ENCODE results near the gene P4HB.

Gene P4HB

DNA sequence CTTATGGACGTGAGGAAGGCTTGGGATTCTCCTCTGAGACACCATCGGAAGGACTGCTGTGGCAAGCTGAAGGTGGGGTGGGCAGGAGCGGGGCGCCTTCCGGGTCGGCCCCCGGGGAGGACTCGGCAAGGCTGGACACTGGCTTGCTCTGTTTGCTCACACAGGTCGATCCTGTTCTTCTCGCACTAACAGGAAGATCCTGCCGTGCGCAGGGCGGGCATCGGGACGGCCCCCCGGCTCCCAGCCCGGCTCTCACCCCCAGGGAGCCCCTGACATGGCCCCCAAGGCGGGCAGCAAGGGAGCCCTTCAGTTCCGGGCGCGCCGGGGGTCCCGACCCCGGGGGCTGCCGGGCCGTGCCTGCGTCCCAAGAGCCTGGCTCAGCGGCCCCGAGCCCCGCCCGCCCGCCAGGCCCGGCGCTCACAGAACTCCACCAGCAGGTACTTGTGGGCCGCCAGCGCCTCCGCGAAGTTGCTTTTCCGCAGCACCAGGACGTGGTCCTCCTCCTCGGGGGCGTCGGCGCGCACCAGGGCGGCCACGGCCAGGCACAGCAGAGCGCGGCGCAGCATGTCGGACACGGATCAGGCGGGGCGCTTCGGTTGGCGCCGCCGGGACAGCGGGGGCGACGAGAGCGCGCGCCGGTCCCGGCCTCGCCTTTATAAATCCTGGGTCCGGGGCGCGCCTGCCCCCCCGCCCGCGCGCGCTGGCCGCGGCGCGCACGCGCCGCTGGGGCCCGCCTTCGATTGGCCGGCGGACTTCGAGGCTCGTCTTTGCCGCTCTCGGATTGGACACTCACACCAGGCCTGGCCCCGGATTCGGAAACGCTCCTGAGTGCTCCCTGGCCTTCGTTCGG, at the start of gene P4HB:
P4HB (minus strand) TSS at position 630 of the 850 bp plus-strand sequence; CDS start at position 566, 64 bp downstream.
- FAIRE-seq (no peak), DNase-seq (ENCODE audit: insufficient read length, low spot score) (no peak)

DNA sequence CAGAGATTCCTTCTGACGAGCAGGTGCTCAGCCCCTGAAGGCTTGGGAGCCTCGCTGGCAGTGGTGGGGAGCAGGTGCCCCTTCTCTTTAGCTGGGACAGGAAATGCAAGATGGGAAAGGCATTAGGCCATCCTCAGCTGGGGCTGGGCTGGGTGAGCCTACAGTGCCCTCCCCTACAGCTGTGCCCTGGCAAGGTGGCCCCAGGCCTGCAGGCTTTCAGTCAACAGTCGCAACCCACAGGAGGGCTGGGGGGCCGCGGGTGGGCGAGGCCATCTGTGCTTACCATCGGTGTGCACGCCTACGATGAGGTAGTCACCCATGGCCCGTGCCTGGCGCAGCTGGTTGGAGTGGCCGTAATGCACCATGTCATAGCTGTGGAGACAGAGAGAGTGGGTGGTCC, 48.9 kb upstream of the P4HB start:
- FAIRE-seq (no peak), DNase-seq (ENCODE audit: insufficient read length, low spot score) (no peak)

DNA sequence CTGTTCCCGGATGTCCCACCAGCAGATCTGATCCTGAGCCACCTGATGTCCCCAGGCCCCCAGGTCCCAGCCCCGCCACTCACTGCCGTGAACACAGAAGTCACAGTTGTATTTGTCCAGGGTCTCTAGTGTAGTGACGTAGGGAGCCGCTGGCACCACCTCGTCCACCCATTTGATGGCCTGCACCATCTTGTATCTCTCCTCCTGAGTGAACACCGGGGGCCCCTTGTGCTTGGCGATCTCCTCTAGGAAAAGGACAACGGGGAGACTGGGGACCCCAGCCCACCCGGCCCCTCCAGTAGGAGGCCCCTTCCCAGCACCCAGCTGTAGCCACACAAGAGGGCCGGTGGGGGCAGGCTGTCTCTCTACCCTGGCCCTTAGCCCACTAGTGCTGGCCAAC, 48.5 kb upstream of the P4HB start:
- DNase-seq (ENCODE audit: insufficient read length, low spot score), result no peak
- no peak for FAIRE-seq

DNA sequence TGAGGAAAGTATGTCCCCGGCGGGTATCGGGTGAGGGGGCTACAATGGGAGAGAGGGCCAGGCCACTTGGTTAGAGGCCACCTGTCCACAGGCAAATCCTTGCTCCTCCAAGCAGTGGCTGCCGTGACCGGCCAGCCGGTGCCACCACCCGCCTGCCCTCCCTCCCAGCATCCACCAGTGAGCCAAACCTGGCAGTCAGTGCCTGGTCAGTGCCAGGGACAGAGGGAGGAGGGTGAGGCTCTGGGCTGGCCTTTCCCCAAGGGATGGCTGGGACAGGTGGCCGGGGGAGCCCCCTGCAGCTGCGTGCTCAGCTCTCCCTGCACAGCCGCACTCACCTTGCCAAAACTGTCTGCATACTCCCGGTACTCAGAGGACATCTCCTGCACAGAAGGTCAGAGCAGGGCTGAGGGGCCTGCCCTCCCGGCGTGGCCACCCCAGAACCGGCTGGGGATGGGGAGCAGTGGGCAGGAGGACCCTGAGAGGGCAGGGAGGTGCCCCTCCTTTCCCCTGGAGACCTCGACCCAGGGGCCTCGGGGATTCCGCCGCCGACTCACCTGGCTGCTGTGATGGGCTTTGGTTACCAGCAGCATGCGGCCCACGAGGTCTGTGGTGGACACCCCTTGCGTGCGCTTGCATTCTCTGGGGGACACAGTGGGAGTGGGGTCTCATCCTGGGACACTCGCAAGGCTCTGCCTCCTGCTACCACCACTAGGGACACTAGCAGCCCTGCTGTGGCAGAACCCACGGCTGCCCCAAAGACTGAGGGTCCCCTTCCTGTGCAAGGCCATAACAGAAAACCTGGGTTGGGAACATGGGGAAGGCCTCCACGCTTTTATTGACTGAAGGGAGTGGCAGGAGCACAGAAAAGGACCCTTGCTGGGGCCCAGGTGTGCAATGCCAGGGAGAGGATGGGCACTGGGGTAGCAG, 47.1 kb upstream of the P4HB start:
- DNase-seq (ENCODE audit: insufficient read length, low spot score), result no peak
- FAIRE-seq, result no peak

DNA sequence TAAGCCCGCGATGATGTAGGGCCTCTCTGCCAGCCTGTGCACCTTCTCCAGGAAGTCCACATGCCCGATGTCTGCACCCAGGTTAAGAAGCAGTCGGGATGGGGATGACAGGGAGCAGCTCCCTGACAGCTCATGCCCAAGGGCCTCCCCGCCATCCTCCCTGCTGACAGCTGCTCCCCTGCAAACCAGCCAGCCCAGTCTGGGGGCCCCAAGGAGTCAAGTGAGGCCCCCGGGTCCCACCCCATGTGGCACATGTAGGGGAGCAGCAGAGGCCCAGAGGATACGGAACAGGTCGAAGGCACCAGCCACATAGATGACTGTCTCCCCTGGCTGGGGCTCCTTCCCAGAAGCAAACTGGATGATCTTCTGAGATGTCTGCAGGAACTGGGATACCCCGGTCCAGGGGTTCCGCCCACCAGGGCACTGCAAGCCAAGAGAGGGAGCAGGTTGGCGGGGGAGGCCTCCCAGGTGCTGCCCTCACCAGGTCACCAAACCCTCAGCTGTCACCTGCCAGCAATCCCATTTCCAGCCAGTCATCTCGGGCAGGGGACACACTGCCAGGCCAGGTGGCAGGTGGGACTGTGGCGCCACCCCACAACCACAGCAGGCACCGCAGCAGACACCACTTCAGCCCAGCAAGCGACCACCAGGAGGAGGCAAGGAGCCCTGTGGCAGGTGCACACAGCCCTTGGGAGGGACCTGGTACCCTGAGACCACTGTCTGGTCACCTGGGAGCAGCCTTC, 46.3 kb upstream of the P4HB start:
- FAIRE-seq (no peak), DNase-seq (ENCODE audit: insufficient read length, low spot score) (no peak)

DNA sequence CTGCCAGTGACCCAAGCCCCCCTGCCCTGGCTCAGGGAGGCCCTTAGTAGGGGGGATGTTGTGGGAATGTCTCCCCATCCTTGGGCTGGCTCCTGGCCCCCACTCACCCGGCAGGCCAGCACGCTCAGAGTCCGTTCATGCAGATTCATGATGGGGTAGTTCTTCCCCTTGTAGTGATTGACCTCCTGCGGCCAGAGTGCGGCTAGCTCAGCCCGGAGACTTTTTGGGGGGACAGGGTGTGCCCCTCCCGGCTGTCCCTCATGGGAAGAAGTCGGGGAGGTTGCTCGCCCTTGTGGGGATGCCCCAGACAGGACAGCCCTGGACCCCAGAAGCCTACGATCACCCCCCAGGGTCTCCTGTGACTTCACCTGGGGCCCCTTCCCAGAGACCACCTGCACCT, 45.7 kb upstream of the P4HB start:
- FAIRE-seq (no peak), DNase-seq (ENCODE audit: insufficient read length, low spot score) (no peak)

DNA sequence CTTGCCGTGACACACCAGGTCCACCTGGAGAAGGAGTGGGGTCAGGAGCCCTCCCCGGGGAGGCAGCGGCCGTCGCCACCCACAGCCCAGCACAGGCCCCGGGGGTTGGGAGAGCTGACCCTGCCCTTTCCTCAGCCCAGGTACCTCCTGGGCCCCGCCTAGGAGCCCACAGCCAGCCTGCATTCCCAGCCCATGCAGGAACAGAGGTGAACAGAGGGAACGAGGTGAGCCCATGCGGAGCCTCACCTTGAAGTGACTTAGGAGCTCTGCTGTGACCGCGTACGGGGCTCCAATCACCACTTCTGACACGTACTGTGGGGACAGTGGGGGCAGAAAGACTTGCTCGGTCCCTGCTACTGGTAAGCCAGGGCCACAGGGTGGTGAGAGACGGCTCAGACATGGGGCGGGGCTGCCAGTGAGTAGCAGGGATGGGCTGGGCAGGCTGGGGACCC, 45.1 kb upstream of the P4HB start:
- FAIRE-seq, result no peak
- no peak for DNase-seq (ENCODE audit: insufficient read length, low spot score)

DNA sequence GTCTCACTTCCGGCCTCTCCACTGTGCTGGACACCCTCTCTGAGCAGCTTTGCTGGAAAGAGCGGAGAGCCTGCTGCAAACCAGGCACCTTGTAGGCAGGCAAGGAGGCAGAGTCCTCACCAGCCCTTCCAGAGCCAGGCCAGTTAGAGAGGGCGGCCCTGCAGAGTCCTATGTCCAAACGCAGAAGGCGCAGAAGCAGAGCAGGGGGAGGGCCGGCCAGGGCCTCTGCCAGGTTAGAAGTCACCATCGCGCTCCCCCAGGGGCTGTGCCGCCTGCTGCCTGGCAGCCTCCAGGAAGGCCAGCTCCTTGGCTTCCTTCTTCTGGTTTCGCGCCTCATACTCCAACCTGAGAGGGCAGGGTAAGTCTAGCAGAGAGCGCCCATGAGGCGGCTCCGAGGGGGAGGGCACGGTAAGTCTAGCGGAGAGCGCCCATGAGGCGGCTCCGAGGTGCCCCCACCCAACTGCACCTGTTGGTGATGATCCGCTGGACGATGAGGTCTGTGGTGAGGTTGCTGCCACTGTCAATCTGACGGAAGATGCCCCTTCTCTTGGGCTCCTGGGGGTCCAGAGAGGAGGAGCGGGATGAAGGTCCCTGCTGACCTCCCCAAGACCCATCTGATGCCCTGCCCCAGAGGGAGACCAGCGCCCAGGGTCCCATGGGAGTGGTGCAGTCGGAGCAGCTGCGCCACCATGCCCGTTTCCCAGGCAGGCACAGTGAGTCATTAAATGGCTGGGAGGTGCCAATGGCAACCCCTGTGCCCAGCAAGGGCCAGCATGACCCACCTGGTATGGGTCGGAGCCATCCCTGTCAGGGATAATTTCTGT, 44.5 kb upstream of the P4HB start:
- no peak for FAIRE-seq
- DNase-seq (ENCODE audit: insufficient read length, low spot score), result no peak

DNA sequence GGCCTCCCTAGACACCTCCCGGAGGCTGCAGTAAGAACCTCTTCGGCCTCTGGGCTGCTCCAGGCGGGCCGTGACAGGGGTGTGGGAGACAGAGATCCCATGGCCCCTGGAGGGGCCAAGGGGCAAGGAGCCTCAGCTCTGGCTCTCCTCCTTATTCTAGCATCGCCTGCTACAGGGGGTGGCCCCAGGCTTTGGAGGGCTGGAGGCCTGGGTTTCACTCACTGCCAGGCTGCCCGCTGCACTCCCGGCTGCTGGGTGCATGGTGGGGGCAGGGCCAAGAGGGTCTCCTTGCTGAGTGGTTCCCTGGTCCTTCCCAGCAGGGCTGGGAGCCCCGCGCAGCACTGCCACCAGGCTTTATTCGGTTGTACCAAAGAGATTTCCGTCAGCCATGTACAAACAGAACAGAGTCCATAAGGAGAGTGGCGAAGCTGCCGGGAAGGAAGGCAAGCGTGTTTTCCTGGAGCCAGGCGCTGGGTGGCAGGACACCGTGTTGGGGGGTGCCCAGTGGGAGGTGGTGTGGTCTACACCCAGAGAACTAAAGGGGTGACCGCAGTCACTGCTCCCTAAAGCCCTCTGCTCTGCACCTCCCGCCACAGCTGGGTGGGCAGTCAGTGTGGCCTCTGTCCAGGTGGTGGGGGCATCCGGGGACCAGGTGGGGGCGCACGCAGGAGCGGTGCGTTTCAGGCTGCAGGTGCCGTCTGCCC, 43.7 kb upstream of the P4HB start:
- no peak for FAIRE-seq

DNA sequence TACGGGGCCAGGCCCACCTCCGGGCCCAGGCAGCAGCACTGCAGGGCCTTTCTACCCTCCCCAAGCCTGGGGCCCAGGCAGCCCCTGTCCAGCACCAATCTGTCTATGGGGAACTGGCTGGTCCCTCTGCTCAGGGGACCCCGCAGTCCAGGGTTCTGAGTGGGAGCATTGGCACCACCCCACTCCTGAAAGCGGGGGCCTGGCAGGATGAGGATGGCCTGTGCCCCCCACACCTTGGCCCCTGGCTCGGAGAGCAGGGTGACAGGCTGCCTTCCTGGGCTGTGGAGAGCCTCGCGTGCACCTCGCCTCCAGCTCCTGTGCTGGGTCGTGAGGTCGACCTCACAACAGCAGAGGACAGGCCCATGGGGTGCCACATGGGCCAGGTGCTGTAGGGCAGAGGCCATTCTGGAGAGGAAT, 43.1 kb upstream of the P4HB start:
- FAIRE-seq, result no peak
- no peak for DNase-seq (ENCODE audit: insufficient read length, low spot score)

More for the DNA sequence above, 43.7 kb upstream of the P4HB start:
- DNase-seq (ENCODE audit: insufficient read length, low spot score), result no peak

DNA sequence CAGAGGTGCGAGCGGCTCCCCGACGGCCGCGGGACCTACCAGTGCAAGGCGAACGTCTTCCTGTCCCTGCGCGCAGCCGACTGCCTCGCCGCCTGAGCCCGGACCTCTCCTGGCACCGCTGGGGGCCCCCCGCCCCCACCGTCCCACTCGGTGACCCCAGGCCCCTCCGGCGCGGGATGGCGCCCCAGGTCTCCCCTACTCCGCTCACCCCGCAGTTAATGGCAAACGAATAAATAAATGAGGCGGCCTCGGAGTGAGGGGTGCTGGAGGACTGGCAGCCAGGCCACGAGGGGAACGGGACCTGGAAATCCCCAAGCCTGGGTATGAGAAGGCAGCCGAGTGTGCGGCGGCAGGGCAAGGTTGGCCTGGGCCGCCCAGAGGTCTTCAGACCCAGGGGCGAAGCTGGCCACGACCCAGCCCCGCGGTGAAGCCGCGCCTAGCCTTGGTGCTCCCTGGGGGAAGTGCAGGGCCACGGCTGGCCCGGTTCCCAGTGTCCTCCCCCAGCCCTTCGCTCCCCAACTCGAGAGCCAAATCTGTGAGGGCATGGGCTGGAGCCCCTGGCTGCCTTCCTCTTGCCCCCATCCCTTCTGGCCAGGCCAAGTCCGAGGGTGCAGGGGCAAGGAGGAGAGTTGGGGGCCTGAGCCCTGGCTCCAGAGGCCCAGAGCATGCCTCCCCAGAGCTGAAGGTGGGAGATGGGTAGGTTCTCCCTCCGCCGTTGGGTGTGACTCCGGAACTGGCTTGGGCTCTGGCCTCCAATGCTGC, 42.5 kb upstream of the P4HB start:
- DNase-seq (ENCODE audit: insufficient read length, low spot score), result no peak
- FAIRE-seq, result no peak

DNA sequence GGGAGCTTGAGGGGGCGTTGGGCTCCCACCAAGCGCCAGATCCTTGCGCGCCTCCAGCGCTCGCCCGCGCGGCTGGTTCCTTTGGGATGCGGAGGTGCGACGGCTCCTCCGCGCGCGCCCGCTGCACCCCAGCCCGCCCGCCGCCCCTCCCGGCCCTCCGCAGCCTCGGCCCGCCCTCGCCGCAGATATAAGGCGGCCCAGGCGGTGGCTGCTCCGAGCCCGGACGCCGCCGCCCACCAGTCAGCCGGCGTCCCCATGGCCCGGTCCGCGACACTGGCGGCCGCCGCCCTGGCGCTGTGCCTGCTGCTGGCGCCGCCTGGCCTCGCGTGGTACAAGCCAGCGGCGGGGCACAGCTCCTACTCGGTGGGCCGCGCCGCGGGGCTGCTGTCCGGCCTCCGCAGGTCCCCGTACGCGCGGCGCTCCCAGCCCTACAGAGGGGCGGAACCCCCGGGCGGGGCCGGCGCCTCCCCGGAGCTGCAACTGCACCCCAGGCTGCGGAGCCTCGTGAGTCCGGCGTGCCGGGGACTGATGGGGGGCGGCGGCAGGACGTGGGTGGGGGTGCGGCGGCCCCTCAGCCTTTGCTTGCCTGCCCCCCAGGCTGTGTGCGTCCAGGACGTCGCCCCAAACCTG, 41.8 kb upstream of the P4HB start, which contains the start of gene NPB:
NPB (plus strand) TSS at position 216 of the 630 bp plus-strand sequence; CDS start at position 256, 40 bp downstream.
- no peak for FAIRE-seq
- no peak for DNase-seq (ENCODE audit: insufficient read length, low spot score)

DNA sequence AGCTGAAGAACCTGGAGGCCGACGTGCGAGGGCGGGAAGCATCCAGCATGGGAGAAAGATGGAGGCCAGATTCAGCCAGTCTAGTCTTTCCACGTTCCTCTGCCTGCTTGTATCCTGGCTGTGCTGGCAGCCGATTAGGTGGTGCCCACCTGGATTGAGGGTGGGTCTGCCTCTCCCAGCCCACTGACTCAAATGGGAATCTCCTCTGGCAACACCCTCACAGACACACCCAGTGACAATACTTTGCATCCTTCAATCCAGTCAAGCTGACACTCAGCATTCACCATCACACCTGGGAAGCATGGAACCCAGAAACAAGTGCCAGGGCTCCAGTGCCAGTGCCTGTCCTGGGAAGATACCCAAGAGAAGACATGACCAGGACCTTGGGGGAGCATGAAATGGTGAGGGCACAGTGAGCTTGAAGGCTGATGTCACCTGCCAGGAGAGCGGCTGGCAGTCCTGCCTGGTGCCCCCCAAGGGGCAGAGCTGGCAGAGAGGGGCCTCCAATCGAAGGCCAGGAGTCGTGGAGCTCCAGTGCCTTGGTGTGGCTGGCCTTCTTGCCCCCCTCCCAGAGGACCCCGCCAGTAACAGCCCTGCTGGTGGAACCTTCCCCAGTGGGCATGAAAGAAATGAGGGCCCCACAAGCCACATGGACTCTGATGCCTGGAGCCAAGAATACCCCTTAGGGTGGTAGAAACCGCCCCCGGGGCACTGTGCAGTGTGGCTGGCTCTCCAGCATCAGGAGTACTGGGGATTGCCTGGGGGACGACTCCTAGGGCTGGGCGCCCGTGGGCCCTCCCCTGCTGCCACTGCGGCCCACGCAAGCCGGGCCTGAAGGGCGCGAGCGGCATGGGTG, 41.1 kb upstream of the P4HB start:
- no peak for FAIRE-seq
- no peak for DNase-seq (ENCODE audit: insufficient read length, low spot score)

DNA sequence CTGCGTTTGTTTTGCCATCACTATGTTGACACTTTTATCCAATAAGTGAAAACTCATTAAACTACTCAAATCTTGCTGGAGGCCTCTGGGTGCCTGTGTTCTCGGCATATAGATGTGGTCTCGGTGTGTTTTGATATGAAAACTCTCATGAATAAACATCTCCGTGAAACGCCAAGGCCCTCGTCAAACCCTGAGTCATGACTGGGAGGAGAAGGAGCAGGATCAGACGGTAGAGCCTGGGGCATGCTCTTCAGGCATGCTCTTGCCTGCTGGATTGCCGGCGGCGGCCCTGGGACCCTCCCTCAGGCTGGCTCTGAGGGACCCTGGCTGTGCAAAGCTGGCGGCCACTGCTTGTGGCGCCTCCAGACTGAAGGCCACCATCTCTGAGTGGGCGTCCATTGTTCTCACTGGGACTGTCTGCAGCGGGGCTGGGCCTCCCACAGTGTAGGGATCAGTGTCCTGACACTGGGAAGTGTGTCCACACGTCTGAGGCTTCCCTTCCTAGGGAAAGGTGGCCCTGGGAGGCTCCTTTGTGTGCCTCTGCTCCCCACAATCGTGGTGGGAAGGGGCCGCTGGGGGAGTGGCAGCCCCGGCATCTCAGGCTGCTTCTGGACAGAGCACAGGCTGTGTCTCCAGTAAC, 40.0 kb upstream of the P4HB start:
- FAIRE-seq (no peak), DNase-seq (ENCODE audit: insufficient read length, low spot score) (no peak)

DNA sequence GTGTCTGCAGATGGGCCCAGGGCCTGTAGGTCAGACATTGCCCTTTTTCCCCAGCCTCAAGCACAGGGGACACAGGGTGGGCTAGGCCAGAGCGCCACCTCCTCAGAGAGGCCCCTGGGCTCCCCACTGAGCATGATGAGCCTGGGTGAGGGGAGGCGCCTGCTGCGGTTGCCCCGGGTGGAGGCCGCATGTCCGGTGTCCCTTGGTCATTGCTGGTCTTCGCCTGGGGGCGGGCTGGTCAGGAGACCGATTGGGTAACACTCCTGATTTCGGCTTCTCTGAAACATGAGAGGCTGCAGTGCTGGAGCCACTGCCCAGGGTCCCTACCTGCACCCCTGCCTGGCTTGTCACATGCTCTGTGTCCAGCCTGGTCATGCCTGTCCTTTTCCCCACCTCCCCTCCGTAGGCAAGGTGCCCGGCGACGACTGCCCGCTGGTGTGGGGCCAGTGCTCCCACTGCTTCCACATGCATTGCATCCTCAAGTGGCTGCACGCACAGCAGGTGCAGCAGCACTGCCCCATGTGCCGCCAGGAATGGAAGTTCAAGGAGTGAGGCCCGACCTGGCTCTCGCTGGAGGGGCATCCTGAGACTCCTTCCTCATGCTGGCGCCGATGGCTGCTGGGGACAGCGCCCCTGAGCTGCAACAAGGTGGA, 39.3 kb upstream of the P4HB start:
- DNase-seq (ENCODE audit: insufficient read length, low spot score) (no peak), FAIRE-seq (no peak)

DNA sequence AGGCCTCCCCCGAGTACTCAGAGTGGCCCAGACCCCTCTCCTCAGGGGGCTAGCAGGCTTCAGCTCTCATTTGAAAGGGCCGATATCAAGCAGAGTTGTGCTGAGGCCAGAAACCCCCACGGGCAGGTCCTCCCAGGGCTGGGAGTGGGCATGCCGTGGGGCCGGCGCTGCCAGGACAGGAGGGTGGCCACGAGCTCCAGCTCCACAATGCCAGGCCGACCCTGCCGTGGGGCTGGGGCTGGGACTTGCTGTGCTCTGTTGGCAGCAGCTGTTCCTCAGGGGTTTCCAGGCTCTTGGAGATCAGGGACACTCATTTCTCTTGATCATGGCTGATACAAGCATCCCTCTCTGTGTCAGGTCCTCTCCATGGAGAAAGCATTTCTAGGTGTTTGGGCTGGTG, 38.5 kb upstream of the P4HB start:
- DNase-seq (ENCODE audit: insufficient read length, low spot score) (no peak), FAIRE-seq (no peak)
